Kidney epithelial cell (primary cell): ENCODE results near the gene KIAA1191. TPM values are rescaled to one million over a fixed set of nuclear protein-coding genes. Genes with fewer than 3 reads are reported as not detected.

Source experiments
- DNase-seq: peaks from one replicate; pipeline ENCODE4 v3.0.0-alpha.2; 2010; ENCODE audit warnings: low read depth
- H3K27me3 ChIP-seq: 2 replicates; pipeline ENCODE4 v1.6.0; 2011; ENCODE audit warnings: low read length; ENCODE audit not compliant: control insufficient read depth, insufficient read depth
- H3K36me3 ChIP-seq: 2 replicates; pipeline ENCODE4 v1.5.1; 2011; ENCODE audit warnings: low read length; ENCODE audit not compliant: control insufficient read depth, insufficient read depth
- H3K4me3 ChIP-seq: 2 replicates; pipeline ENCODE4 v1.5.1; 2011; ENCODE audit warnings: low read depth, mild to moderate bottlenecking, control low read depth, low read length
- total RNA-seq: library from RNA; depleted of rRNA; stranded (reverse); fragments of >200 nt; gene quantifications from 2 replicates; pipeline ENCODE4 v1.2.3, GENCODE V29; 2015
- TF ChIP-seq, protein P1 (sequence below): IDR thresholded peaks from 2 replicates; pipeline ENCODE4 v1.5.1; 2011; ENCODE audit warnings: mild to moderate bottlenecking, moderate library complexity, low read length, control low read depth, inconsistent platforms; ENCODE audit not compliant: insufficient read depth, poor library complexity, severe bottlenecking

Gene KIAA1191
- total RNA-seq, 1 donor from 2014 or later, result 92.4 TPM

DNA sequence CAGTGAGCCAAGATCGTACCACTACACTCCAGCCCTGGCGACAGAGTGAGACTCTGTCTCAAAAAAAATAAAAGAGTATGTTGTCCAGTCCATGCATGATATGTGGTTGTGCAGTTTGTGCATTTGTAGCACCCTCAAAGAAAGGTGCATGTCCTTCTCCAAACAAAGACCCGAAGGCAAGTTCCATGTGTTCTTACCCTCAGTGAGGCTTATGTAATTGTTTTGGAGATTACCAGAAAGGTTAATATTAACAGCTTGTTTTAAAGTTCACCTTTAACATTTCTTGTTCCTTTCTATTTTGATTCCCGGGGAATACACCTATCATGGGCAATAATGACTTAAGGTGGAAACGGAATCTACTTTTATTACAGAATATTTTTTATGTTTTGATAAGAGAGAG is 22.3 kb downstream of the KIAA1191 start:
- TF ChIP-seq, protein P1, sequence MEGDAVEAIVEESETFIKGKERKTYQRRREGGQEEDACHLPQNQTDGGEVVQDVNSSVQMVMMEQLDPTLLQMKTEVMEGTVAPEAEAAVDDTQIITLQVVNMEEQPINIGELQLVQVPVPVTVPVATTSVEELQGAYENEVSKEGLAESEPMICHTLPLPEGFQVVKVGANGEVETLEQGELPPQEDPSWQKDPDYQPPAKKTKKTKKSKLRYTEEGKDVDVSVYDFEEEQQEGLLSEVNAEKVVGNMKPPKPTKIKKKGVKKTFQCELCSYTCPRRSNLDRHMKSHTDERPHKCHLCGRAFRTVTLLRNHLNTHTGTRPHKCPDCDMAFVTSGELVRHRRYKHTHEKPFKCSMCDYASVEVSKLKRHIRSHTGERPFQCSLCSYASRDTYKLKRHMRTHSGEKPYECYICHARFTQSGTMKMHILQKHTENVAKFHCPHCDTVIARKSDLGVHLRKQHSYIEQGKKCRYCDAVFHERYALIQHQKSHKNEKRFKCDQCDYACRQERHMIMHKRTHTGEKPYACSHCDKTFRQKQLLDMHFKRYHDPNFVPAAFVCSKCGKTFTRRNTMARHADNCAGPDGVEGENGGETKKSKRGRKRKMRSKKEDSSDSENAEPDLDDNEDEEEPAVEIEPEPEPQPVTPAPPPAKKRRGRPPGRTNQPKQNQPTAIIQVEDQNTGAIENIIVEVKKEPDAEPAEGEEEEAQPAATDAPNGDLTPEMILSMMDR, result no peak
- Histone ChIP-seq H3K4me3 (no peak overlapping the region), H3K36me3 (peaks cover 2% of the 10 kb centered on the region), H3K27me3 (no peaks in the 10 kb centered on the region)
- no peak for DNase-seq

DNA sequence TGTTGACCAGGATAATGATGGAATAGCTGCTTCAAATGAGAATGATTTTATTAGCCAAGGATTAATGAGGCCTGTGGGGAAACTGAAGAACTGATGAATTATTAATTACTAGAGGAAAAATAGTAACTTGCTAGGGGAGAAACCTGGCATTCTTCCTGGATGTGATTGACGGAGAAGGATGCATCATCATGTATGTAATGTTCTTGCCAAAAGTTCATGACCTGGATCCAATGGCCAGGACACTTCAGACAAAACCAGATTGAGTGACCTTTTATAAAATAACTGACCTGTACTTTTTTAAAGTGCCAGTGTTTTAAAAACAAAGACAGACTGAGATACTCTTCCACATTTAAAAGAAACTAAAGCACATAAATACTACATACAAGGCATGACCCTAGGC is 23.7 kb downstream of the KIAA1191 start:
- DNase-seq, result no peak
- peaks cover 2% of the 10 kb centered on the region for H3K36me3 ChIP-seq
- H3K27me3 ChIP-seq, result no peaks in the 10 kb centered on the region
- TF ChIP-seq, protein P1, result no peak
- H3K4me3 ChIP-seq, result no peak overlapping the region

DNA sequence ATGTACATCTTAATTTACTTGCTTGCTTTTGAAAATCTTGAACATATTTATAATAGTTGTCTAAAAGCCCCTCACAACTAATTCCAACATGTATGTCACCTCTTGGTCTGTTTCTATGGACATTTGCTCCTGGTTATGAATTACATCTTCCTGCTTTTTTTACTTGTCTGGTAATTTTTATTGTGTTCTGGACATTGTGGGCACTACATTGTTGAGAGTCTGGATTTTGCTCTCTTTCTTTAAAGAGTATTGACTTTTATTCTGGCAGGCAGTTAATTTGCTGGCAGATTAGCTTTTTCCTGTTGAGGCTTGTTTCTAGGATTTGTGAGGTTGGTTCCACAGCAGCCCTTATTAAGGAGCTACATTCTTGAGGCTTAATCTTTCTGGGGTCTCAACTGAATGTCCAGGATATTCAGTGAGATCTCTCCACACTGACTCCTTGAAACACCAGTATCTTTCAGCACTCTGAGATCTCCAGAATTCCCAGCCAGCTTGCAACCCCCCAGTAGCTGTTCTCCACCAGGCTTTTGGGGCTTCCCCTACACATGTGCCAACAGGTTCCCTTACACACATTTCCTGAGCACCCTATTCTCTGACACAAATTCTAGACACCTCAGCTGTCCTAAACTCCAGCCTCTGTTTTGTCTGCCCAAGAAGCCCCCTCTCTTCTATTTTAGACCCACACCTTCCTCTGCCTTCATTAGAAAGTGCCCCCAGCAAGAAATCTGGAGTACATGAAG is 27.4 kb downstream of the KIAA1191 start:
- H3K36me3 ChIP-seq, result peaks cover 2% of the 10 kb centered on the region
- no peaks in the 10 kb centered on the region for H3K27me3 ChIP-seq
- TF ChIP-seq, protein P1, result no peak
- DNase-seq, result no peak
- H3K4me3 ChIP-seq, result no peak overlapping the region

DNA sequence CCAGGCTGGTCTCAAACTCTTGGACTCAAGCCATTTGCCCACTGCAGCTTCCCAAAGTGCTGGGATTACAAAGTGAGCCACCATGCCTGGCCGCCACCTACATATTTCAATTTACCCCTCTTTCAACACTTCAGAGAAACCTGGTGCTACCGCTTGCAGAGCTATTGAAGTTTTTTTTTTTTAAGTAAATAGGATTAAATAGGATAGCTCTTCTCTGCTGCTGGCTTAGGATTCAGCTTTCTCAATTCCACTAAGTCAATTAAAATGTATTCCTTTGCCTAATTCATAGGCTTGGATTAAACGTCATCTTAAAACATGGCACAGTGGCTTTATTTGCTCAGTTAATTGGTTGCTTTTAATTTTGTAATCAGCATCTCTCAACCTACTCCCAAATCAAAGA is 41.0 kb downstream of the KIAA1191 start:
- TF ChIP-seq, protein P1, result no peak
- Histone ChIP-seq H3K27me3 (no peaks in the 10 kb centered on the region), H3K36me3 (no peaks in the 10 kb centered on the region), H3K4me3 (no peak overlapping the region)
- DNase-seq, result no peak

DNA sequence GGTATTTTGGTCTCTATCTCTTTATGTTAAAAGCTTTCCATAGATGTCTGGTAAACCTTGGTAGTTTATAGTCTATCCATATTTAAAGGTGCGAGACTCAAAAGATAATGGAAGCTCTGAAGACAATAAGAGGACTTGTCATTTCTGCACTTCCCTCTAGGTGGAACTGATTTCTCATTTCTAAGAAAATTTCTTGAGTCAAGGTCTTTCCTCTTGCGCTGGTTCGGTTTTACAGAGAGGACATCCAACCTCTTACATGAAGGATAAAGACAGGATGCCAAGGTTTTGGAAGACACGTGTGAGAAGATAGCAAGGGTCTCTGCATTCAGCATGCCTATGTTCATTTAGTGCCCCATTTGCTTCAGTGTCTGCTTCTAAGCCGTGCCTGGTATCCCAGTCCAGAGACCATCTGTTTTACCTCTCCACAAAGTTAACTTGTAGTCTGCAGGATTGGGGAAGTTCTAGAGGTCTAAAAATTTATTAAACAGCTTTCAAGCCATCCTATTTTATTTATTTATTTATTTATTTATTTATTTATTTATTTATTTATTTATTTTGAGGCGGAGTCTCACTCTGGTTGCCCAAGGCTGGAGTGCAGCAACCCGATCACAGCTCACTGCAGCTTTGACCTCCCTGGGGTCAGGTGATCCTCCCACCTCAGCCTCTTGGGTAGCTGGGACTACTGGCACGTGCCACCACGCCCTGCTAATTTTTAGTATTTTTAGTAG is 41.6 kb downstream of the KIAA1191 start:
- Histone ChIP-seq H3K36me3 (no peaks in the 10 kb centered on the region), H3K27me3 (no peaks in the 10 kb centered on the region), H3K4me3 (no peak overlapping the region)
- DNase-seq, result no peak
- TF ChIP-seq, protein P1, result no peak
